Fibroblast of mammary gland (primary cell): ENCODE data around the gene CBX5.
A peak's percentile ranks its signal among the peaks of the same experiment; 100 is the strongest.
"Not testable (repeated sequence)": the region's sequence is repeated elsewhere in the genome, so short reads cannot be mapped to it uniquely, and the experiment has no call there.

ENCODE experiments used
- DNase-seq: peaks from one replicate; pipeline ENCODE4 v3.0.0-alpha.2; 2010; ENCODE audit warnings: low read depth
- H3K4me3 ChIP-seq: 2 replicates; pipeline ENCODE4 v1.5.1; 2011; ENCODE audit warnings: low read depth, mild to moderate bottlenecking, low read length, moderate library complexity; ENCODE audit not compliant: control insufficient read depth
- CTCF ChIP-seq: conservative IDR thresholded peaks from 2 replicates; pipeline ENCODE4 v1.5.1; 2011; ENCODE audit warnings: low read depth, low read length, inconsistent platforms; ENCODE audit not compliant: control insufficient read depth, insufficient read depth

CBX5 gene

GRCh38 chr12:54228471-54228870, 51.5 kb downstream of the CBX5 start:
- no peak for TF ChIP-seq CTCF
- no peak overlapping the region for H3K4me3 ChIP-seq
- DNase-seq: no peak

DNA sequence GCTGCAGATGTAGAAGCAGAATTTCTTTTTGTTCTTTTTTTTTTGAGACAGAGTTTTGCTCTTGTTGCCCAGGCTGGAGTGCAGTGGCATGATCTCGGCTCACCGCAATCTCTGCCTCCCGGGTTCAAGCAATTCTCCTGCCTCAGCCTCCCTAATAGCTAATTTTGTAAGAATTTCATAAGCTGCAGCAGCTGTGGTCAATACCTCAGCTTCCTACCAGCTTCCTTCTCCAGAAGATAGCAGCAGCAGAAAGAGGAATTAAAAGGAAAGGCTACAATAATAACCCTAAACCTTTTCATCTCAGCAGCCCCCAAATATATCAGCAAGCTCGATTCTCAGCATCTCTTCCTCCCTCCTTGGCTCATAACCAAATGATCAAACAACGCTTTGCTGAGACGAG, 52.0 kb downstream of the CBX5 start:
- not testable (repeated sequence) for DNase-seq, H3K4me3 ChIP-seq

DNA sequence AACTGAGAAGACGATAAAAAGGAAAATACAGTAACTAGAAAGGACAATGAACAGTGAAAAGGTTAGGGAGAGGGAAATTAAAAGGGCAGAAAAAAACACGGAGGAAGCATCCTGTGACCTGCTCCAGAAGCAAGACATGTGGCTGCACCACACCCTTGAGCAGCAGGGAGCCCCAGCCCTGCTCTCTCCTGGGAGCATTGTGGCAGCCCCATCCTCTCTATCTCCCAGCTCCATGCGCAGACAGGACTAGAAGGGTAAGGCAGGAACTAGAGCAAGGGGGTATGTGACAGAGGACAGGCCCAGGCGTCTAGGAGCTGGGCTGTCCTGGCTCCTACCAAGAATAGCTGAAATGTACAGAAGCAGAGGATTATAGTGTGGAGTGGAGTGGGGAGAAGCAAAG, 52.5 kb downstream of the CBX5 start:
- no peak for TF ChIP-seq CTCF
- DNase-seq: no peak
- no peak overlapping the region for H3K4me3 ChIP-seq

GRCh38 chr12:54225666-54226065, 54.3 kb downstream of the CBX5 start:
- TF ChIP-seq CTCF: no peak
- peak; percentile 28 for DNase-seq
- no peak overlapping the region for H3K4me3 ChIP-seq

- DNase-seq: peak; percentile 98
- TF ChIP-seq CTCF: no peak
- H3K4me3 ChIP-seq: no peak overlapping the region
Measured at GRCh38 chr12:54222609-54223008, 57.3 kb downstream of the CBX5 start.

DNA sequence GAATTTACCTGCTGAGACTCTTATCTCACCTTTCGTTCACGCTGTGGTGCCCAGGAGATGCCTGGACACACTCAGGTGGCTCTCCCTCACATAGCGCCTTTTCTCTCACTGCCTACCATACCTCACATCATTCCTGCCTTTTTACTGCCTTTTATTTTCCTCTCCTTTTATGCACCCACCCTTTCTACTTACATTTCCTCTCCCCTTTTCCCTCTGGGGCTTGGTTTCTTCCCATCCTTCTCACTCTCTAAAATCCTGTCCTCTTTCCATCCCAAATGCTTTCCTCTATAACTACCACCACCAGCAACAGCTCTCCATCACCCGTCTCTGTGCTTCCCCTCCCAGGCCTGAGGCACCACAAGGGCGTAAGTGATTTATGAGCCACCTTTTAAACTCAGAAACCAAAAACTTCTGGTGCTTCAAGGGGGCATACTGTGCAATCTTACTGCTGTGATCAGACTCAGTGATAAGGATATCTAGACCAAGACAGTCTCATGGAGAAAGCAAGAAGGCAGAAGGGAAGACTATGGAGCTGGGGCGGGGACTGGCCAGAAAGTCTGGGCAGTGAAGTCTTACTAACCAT, 58.4 kb downstream of the CBX5 start:
- DNase-seq: no peak
- H3K4me3 ChIP-seq: no peak overlapping the region
- TF ChIP-seq CTCF: no peak

GRCh38 chr12:54220567-54220966, 59.4 kb downstream of the CBX5 start:
- no peak for TF ChIP-seq CTCF
- H3K4me3 ChIP-seq: no peak overlapping the region
- DNase-seq: no peak
